GM21717 (cell line): ENCODE results near the gene KLK5.
"Not testable (repeated sequence)": the region's sequence is repeated elsewhere in the genome, so short reads cannot be mapped to it uniquely, and the experiment has no call there.

Source experiments
- ATAC-seq: cut with Tn5 transposase; IDR thresholded peaks from one replicate; pipeline ENCODE4 v1.9.1; 2021; ENCODE audit warnings: mild to moderate bottlenecking, moderate library complexity; ENCODE audit not compliant: unreplicated experiment

Gene KLK5

DNA sequence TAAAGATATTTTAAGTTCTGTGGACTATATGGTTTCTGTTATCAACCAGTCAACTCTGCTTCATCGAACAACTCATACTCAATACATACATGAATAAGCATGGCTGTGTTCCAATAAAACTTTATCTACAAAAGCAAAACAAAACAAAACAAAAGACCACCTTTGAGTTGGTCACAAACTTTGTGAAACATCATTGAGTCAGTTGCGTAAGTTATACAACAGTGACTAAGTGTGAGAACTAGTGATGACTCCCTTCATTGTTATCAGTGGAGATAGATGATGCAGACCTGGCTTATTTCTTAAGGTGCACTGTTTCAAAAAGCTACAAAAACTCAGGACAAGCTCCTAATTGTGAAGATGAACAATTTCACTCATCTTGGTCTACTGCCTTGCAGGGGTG is 27.1 kb downstream of the KLK5 start:
- no peak for ATAC-seq

DNA sequence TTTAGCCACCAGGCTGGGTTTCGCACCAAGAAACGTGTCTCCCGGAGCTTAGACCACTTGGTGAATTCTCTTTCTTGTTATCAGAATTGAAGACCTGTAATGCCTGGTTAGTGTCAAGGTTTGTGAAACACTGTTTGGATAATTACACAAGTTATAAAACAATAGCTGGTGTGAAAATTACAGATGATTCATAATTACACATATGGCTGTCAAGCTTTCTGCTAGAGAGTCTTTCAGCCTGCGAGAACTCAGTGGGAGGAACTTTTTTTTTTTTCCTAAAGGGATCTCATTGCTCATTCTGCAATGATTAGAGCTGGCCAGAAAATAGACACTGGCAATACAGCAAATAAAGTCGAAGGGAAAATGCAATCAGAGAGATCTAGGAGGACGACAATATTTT is 28.3 kb downstream of the KLK5 start:
- no peak for ATAC-seq

DNA sequence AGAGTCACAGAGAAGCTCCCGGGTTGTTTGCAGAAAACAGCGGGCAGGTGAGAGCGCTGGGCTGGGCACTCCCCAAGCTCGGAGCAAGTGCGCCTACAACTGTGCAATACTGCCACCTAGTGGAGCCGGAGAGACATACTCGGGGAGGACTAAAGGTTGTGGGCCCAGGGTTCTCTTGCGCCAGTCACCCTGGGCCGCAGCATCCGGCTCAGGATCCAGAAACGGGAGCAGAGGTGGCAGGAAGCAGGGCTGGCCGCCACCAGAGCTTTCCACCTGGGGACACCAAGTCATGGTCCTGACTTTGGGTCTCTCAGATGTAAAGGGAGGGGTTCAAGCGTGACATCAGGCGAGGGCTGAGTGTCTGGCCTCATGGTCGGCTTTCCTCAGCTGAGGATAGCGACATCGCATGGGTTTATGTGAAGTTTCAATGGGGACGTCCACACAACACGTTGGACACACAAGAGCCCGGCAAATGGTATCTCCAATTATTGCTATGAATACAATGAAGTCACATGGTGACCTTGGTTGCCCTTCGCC is 30.5 kb downstream of the KLK5 start:
- ATAC-seq: peak; percentile 69

DNA sequence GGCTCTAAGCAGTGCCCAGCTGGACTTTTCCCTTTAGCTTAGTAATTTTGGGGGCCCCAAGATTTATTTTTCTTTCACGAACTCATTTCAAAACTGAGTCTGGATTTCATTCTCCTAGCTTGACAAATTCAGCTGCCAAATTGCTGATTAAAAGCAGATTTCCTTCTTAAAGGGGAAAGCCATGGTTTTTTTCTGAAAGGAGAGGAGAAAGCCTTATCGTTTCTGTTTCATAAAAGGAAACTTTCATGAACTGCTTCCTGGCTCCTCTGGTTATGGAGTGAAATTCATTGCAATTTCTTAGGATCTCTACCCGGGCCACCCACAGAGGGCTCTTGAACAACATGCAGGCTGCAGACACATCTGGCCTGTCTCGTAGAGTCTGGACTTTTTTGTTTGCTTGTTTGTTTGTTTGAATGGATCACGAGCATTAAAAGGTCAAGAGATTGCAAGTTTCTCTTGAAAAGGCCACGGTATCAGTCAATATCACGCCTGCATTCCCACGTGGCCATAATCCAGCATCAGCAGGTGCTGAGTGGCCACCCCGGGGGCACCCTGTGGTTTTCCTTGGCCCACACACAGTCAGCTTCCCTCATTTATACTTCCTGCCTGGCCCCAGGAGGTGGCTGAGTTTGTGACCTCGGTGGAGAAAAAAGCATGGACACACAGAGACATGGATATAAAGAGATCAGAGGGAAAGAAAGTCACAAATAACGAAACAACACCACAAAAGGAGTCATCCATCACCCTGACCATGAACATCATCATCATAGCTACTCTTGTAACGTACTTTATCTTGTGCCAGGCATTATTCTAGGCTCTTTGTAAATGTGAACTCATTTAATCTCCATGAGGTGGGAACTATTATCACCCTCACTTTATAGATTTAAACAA is 31.2 kb downstream of the KLK5 start:
- no peak for ATAC-seq

DNA sequence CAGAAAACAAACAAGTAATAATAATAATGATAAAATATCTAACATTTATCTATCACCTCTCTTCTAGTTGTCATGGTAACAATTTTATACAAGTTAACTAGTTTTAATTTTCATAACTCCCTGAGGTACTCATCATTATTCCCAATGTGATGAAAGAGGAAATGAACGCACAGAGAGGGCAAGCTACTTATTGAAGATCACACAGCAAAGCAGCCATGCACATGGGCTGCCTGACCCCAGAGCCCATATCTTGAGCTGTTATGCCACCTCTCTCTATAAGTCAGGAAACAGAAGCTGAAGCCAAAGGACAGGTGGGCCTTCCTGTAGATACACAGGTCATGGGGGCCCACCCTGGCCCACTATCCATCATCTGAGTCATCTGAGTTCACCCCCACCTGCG is 36.8 kb downstream of the KLK5 start:
- no peak for ATAC-seq

DNA sequence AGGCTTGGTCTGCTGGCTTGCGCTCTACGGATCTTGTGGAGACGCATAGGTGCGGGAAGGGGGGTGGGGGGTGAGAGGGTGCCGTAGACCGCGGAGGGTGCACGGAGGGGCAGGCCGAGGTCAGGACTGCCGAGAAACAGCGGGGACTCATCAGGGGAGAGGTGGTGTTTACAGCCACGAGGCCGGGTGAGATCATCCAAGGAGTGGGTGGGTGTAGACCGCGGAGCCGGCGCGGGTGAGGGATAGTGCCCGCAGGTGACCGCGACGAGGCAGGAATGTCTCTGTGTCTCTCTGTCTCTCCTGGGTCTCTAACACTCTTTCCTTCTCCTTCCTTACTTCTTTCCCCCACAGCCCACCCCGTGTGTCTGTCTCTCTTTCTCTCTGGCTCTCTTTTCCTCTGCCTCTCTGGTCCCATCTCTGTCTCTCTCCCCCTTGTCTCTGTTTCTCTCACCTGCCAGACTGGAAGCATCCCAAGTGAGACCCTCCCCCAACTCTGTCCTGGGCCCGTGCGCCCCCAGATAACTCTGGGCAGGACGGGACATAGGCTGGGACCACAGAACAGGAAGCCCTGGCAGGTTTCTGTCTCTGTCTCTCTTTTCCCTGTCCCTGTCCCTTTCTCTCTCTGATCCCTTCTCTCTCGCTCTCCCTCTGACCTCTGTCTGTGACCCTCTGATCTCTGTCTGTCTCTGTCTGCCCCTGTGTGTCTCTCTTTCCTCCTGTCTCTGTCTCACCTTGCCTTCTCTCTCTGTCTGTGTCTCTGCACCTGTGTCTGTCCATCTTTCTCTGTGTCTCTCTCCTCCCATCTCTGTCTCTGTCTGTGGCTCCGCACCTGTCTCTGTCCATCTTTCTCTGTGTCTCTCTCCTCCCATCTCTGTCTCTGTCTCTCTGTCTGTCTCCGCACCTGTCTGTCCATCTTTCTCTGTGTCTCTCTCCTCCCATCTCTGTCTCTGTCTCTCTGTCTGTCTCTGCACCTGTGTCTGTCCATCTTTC is 39.8 kb downstream of the KLK5 start:
- ATAC-seq: no peak

DNA sequence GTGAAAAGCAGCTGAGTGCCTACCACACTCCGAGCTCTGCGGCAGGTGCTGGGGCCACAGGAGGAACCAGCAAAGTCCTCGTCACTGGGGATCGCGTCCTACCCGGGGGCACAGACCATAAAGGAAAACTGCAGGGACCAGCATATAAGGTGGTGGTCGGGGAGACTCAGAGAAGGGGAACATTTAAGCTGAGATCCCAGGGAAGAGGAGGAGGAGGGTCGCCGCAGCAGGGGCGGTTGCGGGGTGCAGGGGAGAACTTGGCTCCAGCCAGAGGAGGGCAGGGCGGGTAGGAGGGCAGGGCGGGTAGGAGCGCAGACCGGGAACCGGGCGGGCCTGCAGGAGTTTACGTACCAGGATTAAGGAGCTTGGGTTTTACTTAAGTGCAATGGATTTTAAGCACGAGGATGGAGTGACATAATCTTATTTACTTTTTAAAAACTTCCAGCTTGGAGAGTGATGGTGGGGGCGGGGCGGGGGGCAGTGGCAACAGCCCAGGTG is 40.7 kb downstream of the KLK5 start:
- ATAC-seq: no peak

DNA sequence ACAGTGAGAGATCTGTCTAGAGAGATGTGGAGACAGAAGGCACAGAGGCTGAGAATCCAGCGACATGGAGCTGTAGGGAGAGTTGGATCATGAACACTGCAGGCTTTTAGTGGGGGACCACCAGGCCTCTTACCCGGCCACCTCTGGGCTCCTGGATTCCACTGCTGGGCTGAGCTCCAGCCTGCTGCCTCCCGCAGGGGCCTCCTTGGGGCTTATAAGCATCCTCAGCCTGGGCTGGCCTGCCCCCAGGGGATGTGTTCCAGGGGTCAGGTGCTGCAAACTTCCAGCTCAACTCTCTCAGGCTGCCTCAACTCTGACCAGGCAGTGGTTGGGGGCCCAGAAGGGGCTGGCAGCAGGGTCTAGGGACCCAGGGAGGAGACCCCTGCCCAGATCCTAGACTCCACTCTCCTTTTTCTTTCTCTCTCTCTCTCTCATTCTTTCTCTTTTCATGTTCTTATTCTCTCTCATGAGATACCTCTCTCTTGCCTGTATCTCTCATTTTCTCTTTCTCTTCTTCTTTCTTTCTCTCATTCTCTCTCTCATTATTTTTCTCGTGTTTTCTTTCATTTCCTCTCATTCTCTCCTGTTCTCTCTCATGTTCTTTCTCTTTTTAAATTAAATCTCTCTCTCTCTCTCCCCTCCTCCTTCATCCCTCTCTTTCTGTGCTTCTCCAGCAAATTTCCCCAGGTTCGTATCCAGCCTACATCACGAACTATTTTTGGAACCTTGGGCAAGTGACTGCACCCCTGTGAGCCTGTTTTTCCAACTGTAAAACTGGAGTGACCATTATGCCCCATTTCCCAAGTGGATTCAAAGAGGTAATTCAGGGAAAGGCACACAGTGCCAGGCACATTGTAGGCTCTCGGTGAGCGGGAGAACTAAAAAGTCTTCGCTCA is 41.4 kb downstream of the KLK5 start, which contains the start of gene KLK4:
TSS of gene KLK4 (minus strand) at position 190 of the 896 bp plus-strand sequence. CDS start 657 bp downstream, outside the sequence.
- no peak for ATAC-seq

DNA sequence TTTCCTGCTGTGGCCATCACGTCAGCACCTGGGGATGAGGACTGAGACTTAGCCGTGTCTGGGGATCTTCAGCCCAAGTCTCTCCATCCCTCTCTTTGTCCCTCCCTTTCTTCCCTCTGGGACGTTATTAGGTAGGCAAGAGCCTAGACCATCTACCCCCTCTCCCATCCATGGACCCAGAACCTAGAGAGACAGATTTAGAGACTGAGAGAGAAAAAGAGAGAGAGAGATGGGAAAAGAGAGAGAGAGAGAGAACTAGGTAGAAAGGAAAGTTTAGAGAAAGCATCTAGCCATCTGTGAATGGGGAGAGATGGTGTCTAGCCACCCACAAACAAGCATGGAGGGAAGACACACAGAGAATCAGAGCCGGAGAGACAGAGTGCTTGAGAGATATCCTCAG is 42.1 kb downstream of the KLK5 start:
- ATAC-seq: no peak

DNA sequence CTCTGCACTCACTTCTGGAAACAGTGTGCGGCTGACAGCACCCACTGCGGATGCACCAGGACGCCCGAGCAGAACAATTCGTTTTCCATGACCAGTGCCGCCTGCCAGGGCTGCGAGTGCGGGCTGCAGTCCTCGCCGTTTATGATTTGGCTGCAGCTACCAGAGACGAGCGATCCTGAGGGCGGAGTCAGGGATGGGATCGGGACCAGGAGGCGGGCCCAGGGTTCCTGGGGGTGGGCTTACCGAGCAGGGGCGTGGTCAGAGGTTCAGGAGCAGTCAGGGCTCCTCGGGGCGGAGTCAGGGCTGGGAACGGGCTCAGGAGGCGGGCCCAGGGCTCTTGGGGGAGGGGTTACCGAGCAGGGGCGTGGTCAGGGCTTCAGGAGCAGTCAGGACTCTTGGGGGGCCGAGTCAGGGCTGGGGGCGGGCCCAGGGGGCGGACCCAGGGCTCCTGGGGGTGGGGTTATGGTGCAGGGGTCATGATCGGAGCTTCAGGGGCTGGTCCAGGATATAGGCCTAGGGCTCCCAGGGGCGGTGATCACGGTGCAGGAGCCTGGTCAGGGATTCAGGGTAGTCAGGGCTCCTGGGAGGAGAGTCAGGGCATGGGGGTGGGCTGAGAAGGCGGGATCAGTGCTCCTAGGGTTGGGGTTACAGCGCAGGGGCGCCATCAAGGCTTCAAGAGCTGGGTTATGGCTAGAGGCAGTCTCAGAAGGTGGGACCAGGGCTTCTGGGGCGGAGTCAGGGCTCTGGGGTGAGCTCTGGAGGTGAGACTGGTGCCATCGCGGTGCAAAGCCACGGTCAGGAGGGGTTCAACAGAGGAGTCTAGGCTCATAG is 43.4 kb downstream of the KLK5 start:
- no peak for ATAC-seq

DNA sequence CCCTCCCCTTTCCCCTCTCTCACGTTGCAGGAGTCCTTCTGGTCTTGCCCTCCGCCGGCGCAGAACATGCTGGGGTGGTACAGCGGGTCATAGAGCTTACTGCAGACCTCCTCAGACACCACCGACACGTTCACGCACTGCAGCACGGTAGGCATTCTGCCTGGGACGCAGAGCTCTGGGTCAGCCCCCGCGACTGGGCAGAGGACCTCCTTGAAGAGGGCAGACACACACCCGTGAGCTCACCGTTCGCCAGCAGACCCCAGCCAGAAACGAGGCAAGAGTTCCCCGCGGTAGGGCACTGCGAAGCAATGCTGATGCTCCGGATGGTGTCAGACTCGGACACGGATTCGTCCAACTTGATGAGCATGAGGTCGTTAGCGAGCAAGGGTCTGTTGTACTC is 44.5 kb downstream of the KLK5 start:
- ATAC-seq: no peak

DNA sequence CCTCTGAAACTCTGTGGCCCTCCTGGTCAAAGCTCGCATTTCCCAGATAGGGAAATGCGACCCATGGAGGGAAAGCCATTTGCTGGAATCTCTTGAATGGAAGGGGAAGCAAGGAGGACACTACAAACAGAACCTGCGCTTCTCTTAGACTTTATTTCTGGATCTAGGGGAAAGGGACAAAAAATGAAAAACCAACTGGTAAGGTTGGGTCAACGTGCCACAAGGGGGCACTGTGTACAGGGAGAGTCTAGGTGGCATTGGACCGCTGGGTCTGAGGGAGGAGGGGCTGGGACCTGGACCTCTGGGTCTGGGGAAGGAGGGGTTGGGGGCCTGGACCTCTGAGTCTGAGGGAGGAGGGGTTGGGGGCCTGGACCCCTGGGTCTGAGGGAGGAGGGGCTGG is 46.6 kb downstream of the KLK5 start:
- ATAC-seq: no peak

DNA sequence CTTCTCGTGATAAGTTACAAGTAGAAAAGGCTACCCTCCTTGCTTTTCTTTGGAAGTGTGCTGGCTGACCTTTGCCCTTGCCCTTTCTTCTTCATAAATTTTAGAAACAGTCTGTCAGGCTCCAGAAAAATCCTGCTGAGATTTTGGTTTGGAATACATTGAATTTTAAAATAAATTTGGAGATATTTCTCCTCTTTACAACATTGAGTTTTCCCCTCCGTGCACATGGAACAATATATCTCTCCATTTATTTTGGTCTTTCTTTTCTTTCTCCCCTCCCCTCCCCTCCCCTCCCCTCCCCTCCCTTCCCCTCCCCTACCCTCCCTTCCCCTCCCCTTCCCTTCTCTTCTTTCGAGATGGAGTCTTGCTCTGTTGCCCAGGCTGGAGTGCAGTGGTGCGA is 50.2 kb downstream of the KLK5 start:
- no peak for ATAC-seq

DNA sequence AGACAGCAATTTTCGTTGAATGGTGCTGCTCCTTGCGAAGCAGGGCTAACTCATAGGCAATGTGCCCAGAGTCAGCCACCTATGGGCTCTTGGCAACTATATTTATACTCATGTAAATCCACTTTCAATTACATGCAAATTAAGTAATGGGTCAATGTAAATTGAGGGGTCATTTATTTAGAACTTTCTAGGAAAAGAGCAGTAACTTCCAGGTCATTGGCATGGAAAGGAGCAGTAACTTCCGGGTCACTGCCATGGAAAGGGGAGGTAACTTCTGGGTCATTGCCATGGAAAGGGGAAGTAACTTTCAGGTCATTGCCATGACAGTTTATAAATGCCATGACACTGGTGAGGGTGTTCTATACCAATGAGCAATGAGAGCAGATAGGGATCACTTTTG is 53.3 kb downstream of the KLK5 start:
- no peak for ATAC-seq

DNA sequence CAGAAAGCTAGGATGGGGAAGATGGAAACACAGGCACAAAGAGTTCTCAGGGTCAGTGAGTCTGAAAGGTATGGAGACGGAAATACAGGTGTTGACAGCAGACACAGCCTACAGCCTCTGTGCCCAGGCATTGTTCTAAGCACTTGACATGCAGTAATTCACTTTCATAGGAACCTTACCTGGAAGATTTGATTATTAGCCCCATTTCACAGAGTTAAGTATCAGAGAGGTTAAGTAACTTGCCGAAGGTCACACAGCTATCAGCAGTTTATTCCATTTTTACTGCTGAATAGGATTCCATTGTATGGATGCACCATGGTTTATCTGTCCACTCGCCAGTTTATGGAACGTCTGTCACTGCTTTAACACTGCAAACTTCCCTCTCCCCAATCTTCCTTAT is 54.8 kb downstream of the KLK5 start:
- no peak for ATAC-seq

DNA sequence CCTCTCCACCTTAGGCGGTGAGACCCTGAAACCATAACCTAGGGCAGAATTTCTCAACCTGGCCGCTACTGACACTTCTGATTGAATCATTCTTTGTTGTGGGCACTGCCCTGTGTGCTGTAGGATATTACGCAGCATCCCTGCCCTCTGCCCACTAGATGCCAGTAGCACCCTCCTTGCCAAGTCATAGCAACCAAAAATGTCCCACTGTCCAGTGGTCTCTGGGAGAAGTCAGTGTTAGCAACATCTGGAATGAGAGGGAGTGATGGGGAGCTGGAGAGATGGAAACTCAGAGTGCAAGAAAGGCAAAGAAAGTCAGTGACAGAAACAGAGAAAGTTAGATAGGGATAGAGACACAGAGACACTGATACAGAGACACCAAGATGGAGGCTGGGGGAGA is 55.2 kb downstream of the KLK5 start:
- ATAC-seq: no peak

DNA sequence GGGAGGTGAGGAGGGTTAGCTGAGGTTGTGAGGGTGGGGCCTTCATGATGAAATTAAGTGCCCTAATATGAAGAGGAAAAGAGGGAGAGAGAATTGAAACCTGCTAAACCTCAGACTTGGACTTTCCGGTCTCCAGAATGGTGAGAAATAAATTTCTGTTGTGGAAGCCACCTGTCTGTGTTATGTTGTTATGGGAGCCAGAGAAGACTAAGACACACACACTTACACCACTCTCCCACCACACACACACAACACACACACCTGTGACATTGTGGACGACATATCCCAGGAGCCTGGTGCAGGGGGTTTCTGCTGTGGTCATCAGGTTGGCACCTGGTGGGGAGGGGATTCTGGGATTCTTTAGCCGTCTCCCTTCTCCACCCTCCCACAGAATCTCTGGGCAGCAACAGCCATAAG is 55.6 kb downstream of the KLK5 start:
- ATAC-seq: peak; percentile 22

DNA sequence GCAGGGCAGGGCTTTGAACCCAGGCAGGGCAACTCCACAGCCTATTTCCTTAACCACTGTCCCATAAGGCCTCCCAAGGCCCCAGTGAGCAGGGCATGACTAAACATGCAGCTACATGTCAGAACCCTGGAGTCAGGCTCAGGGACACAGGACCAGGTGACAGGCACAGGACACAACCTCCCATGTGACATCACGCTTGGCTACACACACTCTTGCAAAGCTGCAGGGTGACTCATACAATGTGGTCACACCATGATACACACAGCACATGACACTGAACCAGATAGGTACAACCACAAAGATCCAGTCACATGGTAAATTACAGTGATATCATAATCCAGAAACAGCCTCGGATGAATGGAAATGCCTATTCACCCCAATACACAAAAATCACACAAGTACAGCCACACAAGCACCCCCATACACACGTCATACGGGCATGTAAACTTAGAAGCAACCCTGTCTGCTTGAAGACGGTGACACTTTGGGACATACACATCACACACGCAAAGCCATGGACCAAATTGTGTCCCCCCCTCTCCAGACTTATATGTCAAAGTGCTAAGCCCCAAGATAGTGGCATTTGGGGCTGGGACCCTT is 56.1 kb downstream of the KLK5 start:
- ATAC-seq: peak; percentile 69

DNA sequence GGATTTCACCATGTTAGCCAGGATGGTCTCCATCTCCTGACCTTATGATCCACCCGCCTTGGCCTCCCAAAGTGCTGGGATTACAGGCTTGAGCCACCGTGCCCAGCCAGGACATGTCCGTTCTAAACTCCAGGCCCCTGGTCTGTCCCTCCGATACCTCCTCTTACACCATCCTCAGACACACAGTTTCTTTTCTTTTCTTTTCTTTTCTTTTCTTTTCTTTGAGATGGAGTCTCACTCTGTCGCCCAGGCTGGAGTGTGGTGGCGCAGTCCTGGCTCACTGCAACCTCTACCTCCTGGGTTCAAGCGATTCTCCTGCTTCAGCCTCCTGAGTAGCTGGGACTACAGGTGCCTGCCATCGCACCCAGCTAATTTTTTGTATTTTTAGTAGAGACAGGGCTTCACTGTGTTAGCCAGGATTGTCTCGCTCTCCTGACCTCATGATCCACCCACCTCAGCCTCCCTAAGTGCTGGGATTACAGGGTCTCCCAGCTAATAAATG is 56.7 kb downstream of the KLK5 start:
- not testable (repeated sequence) for ATAC-seq
